SK-N-SH (cell line): ENCODE measurements around the gene MTA3. TPM values are rescaled to one million over a fixed set of nuclear protein-coding genes. Genes with fewer than 3 reads are reported as not detected.

Experiments used
- CTCF ChIA-PET: fragments of 300-600, 350-600 bp; formaldehyde crosslinking; extraction: SDS; loops from one replicate; lab custom pipeline; 2021; lab: Yijun Ruan, JAX
- POLR2A ChIA-PET: fragments of 350-600 bp; sonication (Branson Sonifier 250); formaldehyde crosslinking; extraction: SDS; loops from one replicate; lab custom pipeline; 2020; ENCODE audit warnings: antibody characterized with exemption, inconsistent platforms; lab: Yijun Ruan, JAX
- DNase-seq: peaks from one replicate; pipeline ENCODE4 v3.0.0; 2012
- H2AFZ ChIP-seq: fragments of 200-600 bp; sonication (generic); 2 replicates; pipeline ENCODE4 v1.8.1; 2016; ENCODE audit warnings: antibody characterized with exemption, mild to moderate bottlenecking, low read depth
- H3F3A ChIP-seq: fragments of 200-600 bp; sonication (generic); replicated peaks from 2 replicates; pipeline ENCODE3; 2016; ENCODE audit warnings: antibody characterized with exemption, mild to moderate bottlenecking; ENCODE audit not compliant: insufficient read depth
- H3K27ac ChIP-seq, 2 experiments: fragments of 200-500 bp in 1 of 2; fragments of 200-600 bp in 1 of 2; sonication (Bioruptor generic) in 1 of 2; sonication (generic), shearing (Covaris generic) in 1 of 2; 2 replicates each; pipeline versions ENCODE4 v1.5.1 to v1.6.1; 2014 to 2016; ENCODE audit warnings: low read depth in 2 of 2, inconsistent platforms in 1 of 2, low read length in 1 of 2, mild to moderate bottlenecking in 1 of 2, mixed read lengths in 1 of 2
- H3K27me3 ChIP-seq: fragments of 200-600 bp; sonication (generic), shearing (Covaris generic); 2 replicates; pipeline ENCODE4 v1.6.1; 2016; ENCODE audit warnings: mixed run types; ENCODE audit not compliant: insufficient read depth
- H3K36me3 ChIP-seq, 2 experiments: fragments of 200-500 bp in 1 of 2; fragments of 200-600 bp in 1 of 2; sonication (Bioruptor generic) in 1 of 2; sonication (generic) in 1 of 2; replicated peaks in 1 of 2; 2 replicates each; pipeline versions ENCODE3 to v1.5.1; 2014 to 2016; ENCODE audit warnings: low read length in 1 of 2, mild to moderate bottlenecking in 1 of 2; ENCODE audit not compliant: insufficient read depth in 2 of 2, control insufficient read depth in 1 of 2
- H3K4me1 ChIP-seq, 2 experiments: fragments of 200-500 bp in 1 of 2; fragments of 200-600 bp in 1 of 2; sonication (Bioruptor generic) in 1 of 2; sonication (generic), shearing (Covaris generic) in 1 of 2; 2 replicates each; pipeline versions ENCODE4 v1.5.1 to v1.6.1; 2014 to 2016; ENCODE audit warnings: low read depth in 1 of 2, low read length in 1 of 2, mixed run types in 1 of 2; ENCODE audit not compliant: insufficient read depth in 2 of 2, control insufficient read depth in 1 of 2
- H3K4me2 ChIP-seq: fragments of 200-600 bp; sonication (generic), shearing (Covaris generic); 2 replicates; pipeline ENCODE4 v1.6.1; 2017; ENCODE audit warnings: mixed run types
- H3K4me3 ChIP-seq, 2 experiments: fragments of 200-500 bp in 1 of 2; fragments of 200-600 bp in 1 of 2; sonication (Bioruptor generic) in 1 of 2; sonication (generic), shearing (Covaris generic) in 1 of 2; 2 replicates each; pipeline versions ENCODE4 v1.5.1 to v1.8.1; 2014 to 2016; ENCODE audit warnings: low read depth in 2 of 2, inconsistent platforms in 1 of 2, low read length in 1 of 2, mild to moderate bottlenecking in 1 of 2, mixed read lengths in 1 of 2, moderate library complexity in 1 of 2
- H3K79me2 ChIP-seq: fragments of 200-600 bp; sonication (generic); 2 replicates; pipeline ENCODE4 v1.8.1; 2017; ENCODE audit warnings: mild to moderate bottlenecking; ENCODE audit not compliant: insufficient read depth
- H3K9ac ChIP-seq: fragments of 200-600 bp; sonication (generic); 2 replicates; pipeline ENCODE4 v1.6.1; 2017; ENCODE audit warnings: mixed run types
- H3K9me2 ChIP-seq: fragments of 200-600 bp; sonication (generic); 2 replicates; pipeline ENCODE4 v1.6.1; 2017; ENCODE audit warnings: mixed run types
- H3K9me3 ChIP-seq: fragments of 200-600 bp; sonication (generic); 2 replicates; pipeline ENCODE4 v1.6.1; 2017; ENCODE audit warnings: mixed run types, mild to moderate bottlenecking, moderate library complexity
- H4K20me1 ChIP-seq: fragments of 200-600 bp; sonication (generic); 2 replicates; pipeline ENCODE4 v1.6.1; 2017; ENCODE audit warnings: mild to moderate bottlenecking, mixed run types; ENCODE audit not compliant: insufficient read depth
- FOXJ3 ChIP-seq: sonication (generic); formaldehyde crosslinking; IDR thresholded peaks from 2 replicates; pipeline ENCODE4 v1.5.1; 2020; ENCODE audit warnings: mild to moderate bottlenecking, missing genetic modification reagents
- JUND ChIP-seq: IDR thresholded peaks from 2 replicates; pipeline ENCODE4 v1.4.0; 2012
- POLR2AphosphoS5 ChIP-seq: IDR thresholded peaks from 2 replicates; pipeline ENCODE4 v1.6.1; 2012; ENCODE audit warnings: low read depth, low read length
- TCF12 ChIP-seq: IDR thresholded peaks from 2 replicates; pipeline ENCODE4 v1.4.0; 2012
- YY1 ChIP-seq: IDR thresholded peaks from 2 replicates; pipeline ENCODE4 v1.4.0; 2012; ENCODE audit warnings: low read depth, mild to moderate bottlenecking
- WGBS: methylation state at CpG from one replicate; pipeline ENCODE4 v1.1.6; 2017; ENCODE audit warnings: low lambda C conversion rate; 5-methylcytosine and 5-hydroxymethylcytosine counted together
- polyA plus RNA-seq, 3 experiments: library from polyadenylated mRNA; depleted of rRNA; stranded (reverse); fragments of >200 nt; gene quantifications; 2 replicates each; pipeline ENCODE4 v1.2.3, GENCODE V29; 2012
- TF ChIP-seq, protein P1 (sequence below): fragments of 200-600 bp; sonication (generic); IDR thresholded peaks from 2 replicates; pipeline ENCODE4 v1.6.1; 2017; ENCODE audit warnings: antibody characterized with exemption, mild to moderate bottlenecking, moderate library complexity
- TF ChIP-seq, protein P2 (sequence below): fragments of 150-350 bp; IDR thresholded peaks from 2 replicates; pipeline ENCODE4 v1.6.1; 2017; ENCODE audit warnings: antibody characterized with exemption, low read length, low read depth, borderline replicate concordance
- TF ChIP-seq, protein P3 (sequence below): IDR thresholded peaks from 2 replicates; pipeline ENCODE4 v1.4.0; 2012; ENCODE audit warnings: low read depth, borderline replicate concordance

Gene MTA3
- polyA plus RNA-seq, 1 of the 3 experiments (the other 2 are of a cell fraction): 30.8 TPM

DNA sequence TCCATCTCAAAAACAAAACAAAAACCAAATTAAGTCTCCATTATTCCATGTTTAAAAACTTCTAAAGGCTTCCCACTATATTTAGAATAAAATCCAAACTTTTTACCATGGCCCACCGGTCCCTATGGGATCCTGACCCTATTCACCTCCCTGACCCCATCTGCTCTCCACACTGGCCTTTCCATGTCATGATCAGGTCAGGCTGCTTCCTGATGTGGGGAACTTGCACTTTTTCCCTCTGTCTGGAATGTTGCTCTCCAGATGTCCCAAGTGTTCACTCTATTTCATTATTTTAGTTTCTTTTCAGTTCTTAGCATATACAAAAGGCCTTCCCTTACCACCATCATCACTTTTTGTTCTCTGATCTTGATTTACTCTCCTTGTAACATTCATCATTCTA, 7.5 kb upstream of the MTA3 start:
- H3K27ac ChIP-seq: no peak overlapping the region
- no peaks in the 10 kb centered on the region for H3K36me3 ChIP-seq
- TF ChIP-seq TCF12: no peak
- no peak for TF ChIP-seq YY1
- no peak overlapping the region for H2AFZ ChIP-seq
- H3K4me1 ChIP-seq: no peaks in the 10 kb centered on the region
- H4K20me1 ChIP-seq: no peaks in the 10 kb centered on the region
- H3K9me3 ChIP-seq: no peaks in the 10 kb centered on the region
- no peak overlapping the region for H3K4me2 ChIP-seq
- DNase-seq: no peak
- CTCF ChIA-PET: no interaction called here
- no peaks in the 10 kb centered on the region for H3F3A ChIP-seq
- POLR2A ChIA-PET: interaction anchor here (0.6 kb wide), 1 partner anchor 189 kb away, joined by 4 read pairs; no protein-coding TSS in a partner anchor
- no peak overlapping the region for H3K9ac ChIP-seq
- WGBS: 78% methylated on average over 1 of the region's 1 CpG
- H3K9me2 ChIP-seq: no peaks in the 10 kb centered on the region
- H3K27me3 ChIP-seq: no peaks in the 10 kb centered on the region; the same call in 1 of the 2 replicates
- H3K4me3 ChIP-seq: no peak overlapping the region
- no peaks in the 10 kb centered on the region for H3K79me2 ChIP-seq

DNA sequence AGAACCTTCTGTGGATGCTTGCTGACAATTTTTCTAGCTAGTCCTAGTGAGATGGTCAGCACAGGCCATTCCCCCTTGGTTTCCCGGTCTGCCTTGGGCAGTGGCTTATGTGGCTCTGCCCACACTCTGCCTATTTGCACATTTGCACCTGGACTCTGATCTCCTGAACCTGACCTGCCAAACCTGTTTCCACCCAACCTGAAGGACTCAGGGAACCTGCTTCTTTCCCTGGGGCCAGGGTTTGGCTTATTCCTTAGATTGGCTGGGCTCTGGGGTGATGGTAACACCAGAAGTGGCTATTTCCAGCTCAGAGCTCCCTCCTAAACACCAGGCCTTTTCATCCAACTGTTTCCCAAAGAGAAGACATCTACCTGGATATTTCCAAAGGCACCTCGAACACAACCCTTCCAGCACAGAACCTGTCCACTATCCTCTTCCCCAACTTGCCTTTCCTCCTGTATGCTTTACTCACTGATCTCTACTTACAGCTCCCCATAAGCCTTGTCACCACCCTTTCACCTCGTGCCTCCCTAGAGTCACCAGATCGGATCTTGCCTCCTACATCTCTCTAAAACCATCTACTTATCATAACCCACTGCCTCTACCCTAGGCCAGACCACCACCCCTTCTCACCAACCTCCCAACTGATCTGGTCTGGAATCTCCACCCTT, 5.8 kb upstream of the MTA3 start:
- Histone ChIP-seq H3K4me1 (peaks cover 0 to under 1% of the 10 kb centered on the region in 2 experiments; a peak in 1 of 4 replicates), H3K9me2 (no peaks in the 10 kb centered on the region), H3F3A (peaks cover 4% of the 10 kb centered on the region), H4K20me1 (no peaks in the 10 kb centered on the region), H2AFZ (no peak overlapping the region), H3K4me2 (no peak overlapping the region), H3K79me2 (no peaks in the 10 kb centered on the region), H3K27me3 (no peaks in the 10 kb centered on the region; the same call in 1 of the 2 replicates), H3K27ac (no peak overlapping the region), H3K36me3 (no peaks in the 10 kb centered on the region), H3K9ac (no peak overlapping the region), H3K9me3 (no peaks in the 10 kb centered on the region), H3K4me3 (no peak overlapping the region)
- ChIA-PET CTCF (interaction anchor here (0.6 to 2.1 kb wide), 3 partner anchors 33 to 209 kb away, joined by 3 to 5 read pairs (median 4); no protein-coding TSS in a partner anchor), POLR2A (interaction anchor here (0.5 kb wide), 1 partner anchor 709 kb away, joined by 3 read pairs; no protein-coding TSS in a partner anchor)
- 70% methylated on average over 4 of the region's 4 CpGs for WGBS
- DNase-seq: no peak
- TF ChIP-seq, protein P1, sequence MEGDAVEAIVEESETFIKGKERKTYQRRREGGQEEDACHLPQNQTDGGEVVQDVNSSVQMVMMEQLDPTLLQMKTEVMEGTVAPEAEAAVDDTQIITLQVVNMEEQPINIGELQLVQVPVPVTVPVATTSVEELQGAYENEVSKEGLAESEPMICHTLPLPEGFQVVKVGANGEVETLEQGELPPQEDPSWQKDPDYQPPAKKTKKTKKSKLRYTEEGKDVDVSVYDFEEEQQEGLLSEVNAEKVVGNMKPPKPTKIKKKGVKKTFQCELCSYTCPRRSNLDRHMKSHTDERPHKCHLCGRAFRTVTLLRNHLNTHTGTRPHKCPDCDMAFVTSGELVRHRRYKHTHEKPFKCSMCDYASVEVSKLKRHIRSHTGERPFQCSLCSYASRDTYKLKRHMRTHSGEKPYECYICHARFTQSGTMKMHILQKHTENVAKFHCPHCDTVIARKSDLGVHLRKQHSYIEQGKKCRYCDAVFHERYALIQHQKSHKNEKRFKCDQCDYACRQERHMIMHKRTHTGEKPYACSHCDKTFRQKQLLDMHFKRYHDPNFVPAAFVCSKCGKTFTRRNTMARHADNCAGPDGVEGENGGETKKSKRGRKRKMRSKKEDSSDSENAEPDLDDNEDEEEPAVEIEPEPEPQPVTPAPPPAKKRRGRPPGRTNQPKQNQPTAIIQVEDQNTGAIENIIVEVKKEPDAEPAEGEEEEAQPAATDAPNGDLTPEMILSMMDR: no peak
- TF ChIP-seq YY1 (no peak), JUND (no peak), FOXJ3 (CRISPR knock-in tag) (no peak), POLR2AphosphoS5 (no peak)
- TF ChIP-seq, protein P2, sequence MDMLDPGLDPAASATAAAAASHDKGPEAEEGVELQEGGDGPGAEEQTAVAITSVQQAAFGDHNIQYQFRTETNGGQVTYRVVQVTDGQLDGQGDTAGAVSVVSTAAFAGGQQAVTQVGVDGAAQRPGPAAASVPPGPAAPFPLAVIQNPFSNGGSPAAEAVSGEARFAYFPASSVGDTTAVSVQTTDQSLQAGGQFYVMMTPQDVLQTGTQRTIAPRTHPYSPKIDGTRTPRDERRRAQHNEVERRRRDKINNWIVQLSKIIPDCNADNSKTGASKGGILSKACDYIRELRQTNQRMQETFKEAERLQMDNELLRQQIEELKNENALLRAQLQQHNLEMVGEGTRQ: no peak
- TF ChIP-seq, protein P3, sequence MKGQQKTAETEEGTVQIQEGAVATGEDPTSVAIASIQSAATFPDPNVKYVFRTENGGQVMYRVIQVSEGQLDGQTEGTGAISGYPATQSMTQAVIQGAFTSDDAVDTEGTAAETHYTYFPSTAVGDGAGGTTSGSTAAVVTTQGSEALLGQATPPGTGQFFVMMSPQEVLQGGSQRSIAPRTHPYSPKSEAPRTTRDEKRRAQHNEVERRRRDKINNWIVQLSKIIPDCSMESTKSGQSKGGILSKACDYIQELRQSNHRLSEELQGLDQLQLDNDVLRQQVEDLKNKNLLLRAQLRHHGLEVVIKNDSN: no peak
- TF ChIP-seq, all 33 proteins: peak for 0
